Astrocyte of the cerebellum (primary cell): Measurements from ENCODE around the gene GPALPP1.

Source experiments
- DNase-seq: peaks from one replicate; pipeline ENCODE4 v3.0.0-alpha.2; 2011; ENCODE audit warnings: low read depth
- H3K4me3 ChIP-seq: 2 replicates; pipeline ENCODE4 v1.5.1; 2011; ENCODE audit warnings: mild to moderate bottlenecking, low read depth, low read length, moderate library complexity
- in situ Hi-C: cut with HindIII; loops from 2 replicates; pipeline ENCODE4 v1.10.0; 2017; ENCODE audit warnings: low sequenced_read_pairs
- TF ChIP-seq, protein P1 (sequence below): IDR thresholded peaks from 2 replicates; pipeline ENCODE4 v1.5.1; 2012; ENCODE audit warnings: low read length, low read depth, moderate library complexity, mild to moderate bottlenecking; ENCODE audit errors: missing control alignments

Gene GPALPP1

DNA sequence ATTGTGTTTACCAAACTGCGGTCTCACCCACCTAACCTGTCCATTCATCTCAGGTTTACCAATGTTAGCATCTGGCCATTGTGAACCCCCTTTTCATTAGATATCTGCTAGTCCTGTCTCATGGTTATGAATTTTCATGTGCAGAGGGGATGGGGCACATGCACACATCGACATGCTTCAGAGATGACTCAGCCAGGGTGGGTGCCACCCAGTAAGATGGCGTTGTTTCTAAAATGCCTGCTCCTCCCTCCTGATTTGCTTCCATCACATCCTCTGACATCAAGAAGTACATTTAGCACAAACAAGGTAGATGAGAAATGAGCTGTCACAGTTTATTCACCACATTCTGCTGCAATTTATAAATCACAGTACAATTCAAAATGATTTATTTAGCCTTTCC is 51.3 kb downstream of the GPALPP1 start:
- H3K4me3 ChIP-seq = no peak overlapping the region
- in situ Hi-C loops = no loop called here
- no peak for DNase-seq
- TF ChIP-seq, protein P1, sequence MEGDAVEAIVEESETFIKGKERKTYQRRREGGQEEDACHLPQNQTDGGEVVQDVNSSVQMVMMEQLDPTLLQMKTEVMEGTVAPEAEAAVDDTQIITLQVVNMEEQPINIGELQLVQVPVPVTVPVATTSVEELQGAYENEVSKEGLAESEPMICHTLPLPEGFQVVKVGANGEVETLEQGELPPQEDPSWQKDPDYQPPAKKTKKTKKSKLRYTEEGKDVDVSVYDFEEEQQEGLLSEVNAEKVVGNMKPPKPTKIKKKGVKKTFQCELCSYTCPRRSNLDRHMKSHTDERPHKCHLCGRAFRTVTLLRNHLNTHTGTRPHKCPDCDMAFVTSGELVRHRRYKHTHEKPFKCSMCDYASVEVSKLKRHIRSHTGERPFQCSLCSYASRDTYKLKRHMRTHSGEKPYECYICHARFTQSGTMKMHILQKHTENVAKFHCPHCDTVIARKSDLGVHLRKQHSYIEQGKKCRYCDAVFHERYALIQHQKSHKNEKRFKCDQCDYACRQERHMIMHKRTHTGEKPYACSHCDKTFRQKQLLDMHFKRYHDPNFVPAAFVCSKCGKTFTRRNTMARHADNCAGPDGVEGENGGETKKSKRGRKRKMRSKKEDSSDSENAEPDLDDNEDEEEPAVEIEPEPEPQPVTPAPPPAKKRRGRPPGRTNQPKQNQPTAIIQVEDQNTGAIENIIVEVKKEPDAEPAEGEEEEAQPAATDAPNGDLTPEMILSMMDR = no peak

DNA sequence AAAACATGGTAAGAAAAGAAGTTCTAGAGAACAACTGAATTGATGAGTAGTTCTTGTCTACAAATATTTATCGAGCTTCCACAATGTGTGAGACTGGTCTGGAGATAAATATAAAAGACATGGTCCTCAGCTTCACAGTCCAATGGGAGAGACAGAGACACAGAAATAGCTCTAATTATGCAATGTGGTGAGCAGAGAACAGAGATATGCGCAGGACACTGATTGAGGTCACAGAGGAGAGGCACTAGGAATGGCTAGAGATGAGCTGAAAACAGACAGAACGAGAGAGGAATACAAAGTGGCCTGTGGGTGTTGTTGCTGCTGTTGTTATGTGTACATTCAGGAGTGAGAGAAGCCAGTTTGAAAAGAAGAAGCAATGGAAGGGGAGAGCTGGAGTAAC is 53.2 kb downstream of the GPALPP1 start:
- H3K4me3 ChIP-seq = no peak overlapping the region
- in situ Hi-C loops = no loop called here
- TF ChIP-seq, protein P1 = no peak
- DNase-seq = no peak

DNA sequence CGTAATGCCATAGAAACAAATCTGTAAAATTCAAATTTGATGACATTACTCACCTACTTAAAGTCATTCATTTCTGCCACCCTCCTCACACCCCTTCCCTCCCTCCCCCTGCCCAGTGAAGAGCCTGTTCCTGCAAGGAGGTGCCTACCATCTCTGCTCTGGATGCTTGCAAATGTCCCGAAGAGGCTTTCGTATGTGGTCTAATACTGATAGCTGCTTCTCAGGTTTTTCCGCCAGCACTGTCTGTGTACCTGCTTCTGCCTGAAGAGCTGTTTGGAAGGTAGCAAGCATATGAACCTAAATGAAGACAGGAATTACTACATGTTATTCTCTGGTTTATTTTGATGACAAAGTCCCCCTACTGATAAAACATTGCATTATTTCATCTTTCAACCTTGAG is 57.1 kb downstream of the GPALPP1 start:
- in situ Hi-C loops = no loop called here
- TF ChIP-seq, protein P1 = no peak
- DNase-seq = no peak
- peak overlapping the region; percentile 50 for H3K4me3 ChIP-seq

- TF ChIP-seq, protein P1 = peak; percentile 87
- DNase-seq = peak; percentile 61
- in situ Hi-C loops = no loop called here
- H3K4me3 ChIP-seq = peak overlapping the region; percentile 50
Observed at GRCh38 chr13:45047394-45048310, 58.3 kb downstream of the GPALPP1 start.

- no peak overlapping the region for H3K4me3 ChIP-seq
- DNase-seq = no peak
- in situ Hi-C loops = no loop called here
- TF ChIP-seq, protein P1 = no peak
Observed at GRCh38 chr13:45048890-45049407, 59.6 kb downstream of the GPALPP1 start.

- no peak overlapping the region for H3K4me3 ChIP-seq
- TF ChIP-seq, protein P1 = no peak
- no peak for DNase-seq
- in situ Hi-C loops = no loop called here
Observed at GRCh38 chr13:45049478-45049877, 60.1 kb downstream of the GPALPP1 start.
